ENCODE results near the gene SLX9.

Gene SLX9

DNA sequence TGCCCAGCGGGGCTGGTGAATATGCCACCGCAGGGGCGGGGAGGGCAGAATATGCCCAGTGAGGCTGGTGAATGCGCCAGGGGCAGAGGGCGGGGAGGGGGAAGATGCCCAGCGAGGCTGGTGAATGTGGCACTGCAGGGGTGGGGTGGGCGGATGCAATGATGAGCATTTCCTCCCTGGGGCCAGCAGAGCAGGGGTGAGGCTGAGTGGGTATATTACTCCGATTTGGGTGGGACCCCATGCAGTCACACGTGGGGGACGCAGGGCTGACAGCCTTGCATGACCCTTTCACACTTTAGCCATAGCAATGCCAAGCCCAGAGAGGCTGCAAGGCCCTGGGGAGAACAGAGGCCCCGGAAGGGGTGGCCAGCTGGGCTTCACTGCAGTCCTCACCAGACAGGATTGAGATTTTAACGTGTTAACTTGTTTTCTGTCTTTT lies 9.3 kb upstream of the SLX9 start:
- no peak for TF ChIP-seq CTCF (IDR thresholded peaks at IDR 0.05; ENCODE audit: extremely low read depth, insufficient read depth, missing control alignments)
- DNase-seq (ENCODE audit: low spot score) = peak; percentile 58
- in situ Hi-C loops (cut with MboI; ENCODE audit: low pct_unique_long_range_greater_than_20kb, low sequenced_read_pairs, unreplicated experiment) = loop anchor here (25.0 kb wide), 1 partner anchor 418 kb away; no protein-coding TSS in a partner anchor

GRCh38 chr21:44931137-44931500 lies 8.7 kb upstream of the SLX9 start:
- peak; percentile 81 for DNase-seq (ENCODE audit: low spot score)
- TF ChIP-seq CTCF (IDR thresholded peaks at IDR 0.05; ENCODE audit: extremely low read depth, insufficient read depth, missing control alignments) = no peak
- in situ Hi-C loops (cut with MboI; ENCODE audit: low pct_unique_long_range_greater_than_20kb, low sequenced_read_pairs, unreplicated experiment) = loop anchor here (25.0 kb wide), 1 partner anchor 419 kb away; no protein-coding TSS in a partner anchor

GRCh38 chr21:44931501-44932407 lies 8.1 kb upstream of the SLX9 start:
- in situ Hi-C loops (cut with MboI; ENCODE audit: low pct_unique_long_range_greater_than_20kb, low sequenced_read_pairs, unreplicated experiment) = loop anchor here (25.0 kb wide), 1 partner anchor 419 kb away; no protein-coding TSS in a partner anchor
- no peak for TF ChIP-seq CTCF (IDR thresholded peaks at IDR 0.05; ENCODE audit: extremely low read depth, insufficient read depth, missing control alignments)
- peak; percentile 66 for DNase-seq (ENCODE audit: low spot score)

- in situ Hi-C loops (cut with MboI; ENCODE audit: low pct_unique_long_range_greater_than_20kb, low sequenced_read_pairs, unreplicated experiment) = loop anchor here (25.0 kb wide), 1 partner anchor 420 kb away; no protein-coding TSS in a partner anchor
- DNase-seq (ENCODE audit: low spot score) = peak; percentile 88
- peak; percentile 85 for TF ChIP-seq CTCF (IDR thresholded peaks at IDR 0.05; ENCODE audit: extremely low read depth, insufficient read depth, missing control alignments)
Observed at GRCh38 chr21:44932408-44933181, 7.2 kb upstream of the SLX9 start.

DNA sequence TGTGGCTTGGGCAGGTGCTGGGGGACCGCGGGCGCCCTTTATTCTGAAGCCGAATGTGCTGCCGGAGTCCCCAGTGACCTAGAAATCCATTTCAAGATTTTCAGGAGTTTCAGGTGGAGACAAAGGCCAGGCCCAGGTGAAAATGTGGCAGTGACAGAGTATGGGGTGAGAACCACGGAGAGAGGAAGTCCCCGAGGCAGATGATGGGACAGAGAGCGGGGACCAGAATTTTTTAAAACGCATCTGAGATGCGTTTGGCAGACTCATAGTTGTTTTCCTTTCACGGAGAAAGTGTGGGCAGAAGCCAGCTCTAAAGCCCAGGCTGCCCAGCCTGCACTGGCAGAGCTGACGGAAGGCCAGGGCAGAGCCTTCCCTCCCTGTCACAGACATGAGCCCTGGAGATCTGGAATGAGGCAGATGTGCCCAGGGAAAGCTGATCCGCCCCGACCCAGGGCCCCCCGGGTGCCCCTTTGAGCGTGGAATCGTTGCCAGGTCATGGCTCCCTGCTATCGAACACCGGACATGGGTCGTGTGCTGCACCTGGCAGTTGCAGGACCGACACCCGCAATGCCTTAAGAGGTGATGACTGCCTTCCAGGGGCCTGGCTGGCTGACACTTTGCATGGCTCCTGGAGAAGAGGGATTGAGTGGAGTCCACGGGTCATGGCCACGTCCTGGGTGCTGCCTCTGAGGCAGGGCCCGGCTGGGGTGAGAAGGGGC lies 6.5 kb upstream of the SLX9 start:
- in situ Hi-C loops (cut with MboI; ENCODE audit: low pct_unique_long_range_greater_than_20kb, low sequenced_read_pairs, unreplicated experiment) = loop anchor here (25.0 kb wide), 1 partner anchor 421 kb away; no protein-coding TSS in a partner anchor
- TF ChIP-seq CTCF (IDR thresholded peaks at IDR 0.05; ENCODE audit: extremely low read depth, insufficient read depth, missing control alignments) = no peak
- no peak for DNase-seq (ENCODE audit: low spot score)

- in situ Hi-C loops (cut with MboI; ENCODE audit: low pct_unique_long_range_greater_than_20kb, low sequenced_read_pairs, unreplicated experiment) = loop anchor here (25.0 kb wide), 1 partner anchor 422 kb away; no protein-coding TSS in a partner anchor
- no peak for DNase-seq (ENCODE audit: low spot score)
- no peak for TF ChIP-seq CTCF (IDR thresholded peaks at IDR 0.05; ENCODE audit: extremely low read depth, insufficient read depth, missing control alignments)
Observed at GRCh38 chr21:44933918-44934260, 5.9 kb upstream of the SLX9 start.
